Head of caudate nucleus (tissue), 42 donors: ENCODE measurements around the gene CES3.

ENCODE experiments used
- DNase-seq, 42 donors: peaks; one replicate each; pipeline versions ENCODE4 v3.0.0 to v3.0.0-alpha.2; 2020 to 2021; ENCODE audit warnings: mixed read lengths in 7 of 42
- intact Hi-C: fragments of 100-400 bp; cut with DNase I; formaldehyde crosslinking; loops from one replicate; pipeline ENCODE4 v1.15.0; 2022

CES3 gene

DNA sequence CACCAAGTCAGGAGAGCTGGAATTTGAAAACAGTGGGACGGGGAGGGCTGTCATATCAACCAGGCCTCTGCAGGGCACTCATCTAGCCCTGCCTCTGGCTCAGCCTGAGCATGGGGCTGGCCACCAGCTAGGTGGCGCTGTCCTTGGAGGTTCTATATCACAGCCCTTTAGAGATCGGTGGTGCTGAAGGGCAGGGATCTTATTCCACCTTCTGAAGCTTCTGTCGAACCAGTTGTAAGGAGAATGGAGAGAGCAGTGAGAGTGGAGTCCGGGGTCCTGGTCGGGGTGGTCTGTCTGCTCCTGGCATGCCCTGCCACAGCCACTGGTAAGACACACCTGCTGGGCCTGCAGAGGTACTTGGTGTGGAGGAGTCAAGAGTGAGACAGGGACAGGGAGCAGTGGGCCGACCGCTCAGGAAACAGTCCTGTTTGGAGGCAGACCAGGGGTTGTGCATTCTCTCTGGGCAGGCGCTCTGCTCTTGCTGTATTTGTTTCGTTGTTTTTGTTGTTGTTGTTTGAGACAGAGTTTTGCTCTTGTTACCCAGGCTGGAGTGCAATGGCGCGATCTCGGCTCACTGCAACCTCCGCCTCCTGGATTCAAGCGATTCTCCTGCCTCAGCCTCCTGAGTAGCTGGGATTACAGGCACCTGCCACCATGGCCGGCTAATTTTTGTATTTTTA is at the start of gene CES3:
Gene CES3 (plus strand): TSS at position 202 of the 680 bp plus-strand sequence. CDS start 42 bp downstream, at position 244.
- intact Hi-C loops, result loop anchor here (10.0 kb wide), 1 partner anchor 64 kb away; the partner anchor contains the start of gene CBFB
- peak; percentile 31 to 84 (median 70) for DNase-seq

- intact Hi-C loops, result no loop called here
- no peak for DNase-seq
These were observed 49.3 kb upstream of the CES3 start for GRCh38 chr16:66911801-66912200.

DNA sequence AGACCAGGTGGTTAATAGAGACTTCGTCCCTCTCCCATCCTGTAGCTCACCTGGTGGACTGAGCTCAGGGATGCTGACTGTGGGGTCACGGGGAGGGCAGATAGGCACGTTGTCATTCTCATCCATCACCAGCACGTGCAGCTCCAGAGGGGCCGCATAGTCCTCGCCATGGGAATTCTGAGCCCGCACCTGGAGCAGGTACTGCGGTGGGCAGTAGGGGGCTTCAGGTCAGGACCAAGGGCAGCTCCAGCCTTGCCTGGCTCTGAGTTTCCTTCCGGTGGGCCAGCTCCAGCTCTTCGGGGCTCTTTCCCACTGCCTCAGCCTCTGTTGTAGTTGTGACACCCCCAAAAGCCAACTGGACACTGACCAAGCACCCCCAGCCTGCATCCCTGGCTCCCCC is 48.0 kb upstream of the CES3 start:
- intact Hi-C loops, result no loop called here
- DNase-seq, result no peak

GRCh38 chr16:66913711-66914110 is 47.4 kb upstream of the CES3 start:
- intact Hi-C loops, result no loop called here
- no peak for DNase-seq

- DNase-seq, result no peak
- intact Hi-C loops, result no loop called here
These were observed 46.5 kb upstream of the CES3 start for GRCh38 chr16:66914541-66914940.

- DNase-seq, result no peak
- intact Hi-C loops, result no loop called here
These were observed 46.0 kb upstream of the CES3 start for GRCh38 chr16:66915041-66915440.

DNA sequence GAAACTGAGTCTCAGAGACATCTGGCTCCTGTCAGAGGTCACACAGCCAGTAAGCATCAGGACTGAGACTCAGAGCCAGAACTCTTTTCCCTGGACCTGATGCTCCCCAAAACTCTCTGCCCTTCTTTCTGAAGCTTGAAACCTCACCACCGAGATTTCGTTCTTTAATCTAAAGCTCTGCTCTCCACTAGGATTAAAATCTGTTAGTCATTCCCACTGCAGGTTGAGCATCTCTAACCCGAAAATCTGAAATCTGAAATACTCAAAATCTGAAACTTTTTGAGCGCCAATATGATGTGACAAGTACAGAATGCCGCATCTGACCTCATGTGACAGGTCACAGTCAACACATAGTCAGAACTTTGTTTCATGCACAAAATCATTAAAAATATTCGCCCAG is 44.5 kb upstream of the CES3 start:
- intact Hi-C loops, result no loop called here
- no peak for DNase-seq

GRCh38 chr16:66917741-66918140 is 43.3 kb upstream of the CES3 start:
- DNase-seq, result no peak
- intact Hi-C loops, result no loop called here

- DNase-seq, result no peak
- intact Hi-C loops, result no loop called here
These were observed 42.7 kb upstream of the CES3 start for GRCh38 chr16:66918355-66918754.

GRCh38 chr16:66918803-66919568 is 42.1 kb upstream of the CES3 start, which contains the start of gene CDH16:
Gene CDH16 (minus strand): TSS chr16:66918885. CDS start chr16:66918065, 820 bp downstream.
- intact Hi-C loops, result no loop called here
- no peak for DNase-seq

GRCh38 chr16:66919569-66920298 is 41.3 kb upstream of the CES3 start:
- intact Hi-C loops, result no loop called here
- DNase-seq, result no peak

- intact Hi-C loops, result no loop called here
- no peak for DNase-seq
These were observed 40.8 kb upstream of the CES3 start for GRCh38 chr16:66920299-66920590.

DNA sequence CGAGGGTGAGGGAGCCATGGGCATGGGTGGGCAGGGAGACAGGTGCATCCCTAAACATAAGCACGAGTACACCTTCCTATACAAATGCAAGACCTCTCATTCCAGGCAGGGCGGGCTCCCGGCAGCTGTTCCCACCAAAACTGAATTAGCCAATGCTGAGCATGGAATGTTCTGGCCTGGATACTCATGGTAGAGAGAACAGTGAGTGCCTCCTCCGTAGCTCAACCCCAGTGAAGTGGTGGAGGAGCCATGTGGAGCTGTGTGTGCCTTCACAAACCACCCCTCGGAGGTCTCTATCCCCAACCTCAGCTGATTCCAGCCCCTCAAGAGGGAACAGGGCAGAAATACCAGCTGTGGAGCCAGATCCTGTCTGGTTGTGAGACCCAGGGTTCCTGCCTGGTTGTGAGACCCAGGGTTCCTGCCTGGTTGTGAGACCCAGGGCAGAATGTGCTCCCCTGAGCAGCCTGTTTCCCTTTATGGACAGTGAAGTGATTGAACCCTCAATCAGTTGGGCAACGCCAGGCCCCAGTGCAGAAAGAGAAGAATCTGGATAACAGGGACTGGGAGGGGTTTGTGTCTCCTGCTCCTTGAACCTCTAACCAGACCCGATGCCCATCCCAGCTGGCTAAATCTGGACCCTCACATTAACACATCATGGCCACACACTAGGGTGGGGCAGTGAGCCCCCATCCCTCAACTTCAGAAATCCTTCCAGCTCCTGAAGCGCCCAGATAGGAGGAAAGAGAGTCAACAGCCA is 40.0 kb upstream of the CES3 start:
- DNase-seq, result no peak
- intact Hi-C loops, result no loop called here

DNA sequence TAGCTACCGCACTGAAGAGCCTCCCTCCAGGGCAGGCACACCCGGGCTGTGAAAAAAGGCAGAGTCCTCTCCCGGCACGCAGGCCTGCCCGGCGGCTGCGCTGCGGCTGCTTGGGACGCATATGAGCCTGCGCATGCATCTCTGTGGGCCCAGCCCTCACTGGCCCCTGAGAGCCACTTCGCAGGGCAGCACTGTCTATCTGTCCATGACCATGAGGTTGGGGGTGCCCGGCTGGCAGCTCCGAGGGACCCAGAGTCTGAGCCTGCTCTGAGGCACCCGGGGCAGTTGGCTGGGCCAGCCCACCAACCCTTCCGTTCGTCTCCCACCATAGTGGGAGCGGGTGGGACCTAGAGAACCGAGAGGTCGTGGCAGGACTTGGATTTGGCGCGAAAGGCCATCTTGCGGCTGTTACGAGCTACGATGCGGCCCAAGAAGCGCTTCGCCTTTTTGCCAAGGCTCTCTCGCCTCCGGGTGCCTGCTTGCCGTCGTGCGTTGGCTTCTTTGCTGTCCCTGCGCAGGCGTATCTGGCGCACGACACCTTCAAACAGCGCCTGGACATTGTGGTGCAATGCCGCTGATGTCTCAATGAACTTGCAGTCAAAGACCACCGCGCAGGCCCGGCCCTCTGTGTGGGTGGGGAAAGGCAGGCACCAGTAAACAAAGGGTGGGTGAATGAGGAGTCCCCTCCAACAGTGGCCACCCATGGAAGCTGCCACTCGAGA is 39.2 kb upstream of the CES3 start:
- intact Hi-C loops, result no loop called here
- DNase-seq, result no peak

DNA sequence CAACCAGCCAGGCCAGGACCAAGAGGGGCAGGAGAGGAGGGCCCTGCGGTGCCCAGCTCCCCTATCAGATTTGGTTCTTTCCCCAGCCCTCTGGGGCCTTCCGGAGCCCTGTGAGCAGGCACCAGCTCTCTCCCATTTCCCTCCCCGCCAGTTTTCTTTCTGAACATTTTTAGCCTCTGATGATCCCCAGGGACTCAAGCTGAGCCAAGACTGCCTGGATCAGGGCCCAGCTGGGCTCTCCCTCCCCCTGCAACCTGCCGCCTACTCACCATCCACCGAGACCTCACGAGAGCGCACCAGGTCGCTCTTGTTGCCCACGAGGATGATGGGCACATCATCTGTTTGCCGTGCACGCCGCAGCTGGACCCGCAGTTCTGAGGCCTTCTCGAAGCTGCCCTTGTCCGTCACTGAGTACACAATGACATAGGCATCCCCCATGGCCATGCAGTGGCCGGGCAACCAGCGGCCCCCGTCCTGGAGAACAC is 37.8 kb upstream of the CES3 start:
- DNase-seq, result peak in 3 of 42 donors; percentile 20 to 49 (median 36)
- intact Hi-C loops, result no loop called here

- intact Hi-C loops, result no loop called here
- DNase-seq, result no peak
These were observed 37.2 kb upstream of the CES3 start for GRCh38 chr16:66923866-66924265.

DNA sequence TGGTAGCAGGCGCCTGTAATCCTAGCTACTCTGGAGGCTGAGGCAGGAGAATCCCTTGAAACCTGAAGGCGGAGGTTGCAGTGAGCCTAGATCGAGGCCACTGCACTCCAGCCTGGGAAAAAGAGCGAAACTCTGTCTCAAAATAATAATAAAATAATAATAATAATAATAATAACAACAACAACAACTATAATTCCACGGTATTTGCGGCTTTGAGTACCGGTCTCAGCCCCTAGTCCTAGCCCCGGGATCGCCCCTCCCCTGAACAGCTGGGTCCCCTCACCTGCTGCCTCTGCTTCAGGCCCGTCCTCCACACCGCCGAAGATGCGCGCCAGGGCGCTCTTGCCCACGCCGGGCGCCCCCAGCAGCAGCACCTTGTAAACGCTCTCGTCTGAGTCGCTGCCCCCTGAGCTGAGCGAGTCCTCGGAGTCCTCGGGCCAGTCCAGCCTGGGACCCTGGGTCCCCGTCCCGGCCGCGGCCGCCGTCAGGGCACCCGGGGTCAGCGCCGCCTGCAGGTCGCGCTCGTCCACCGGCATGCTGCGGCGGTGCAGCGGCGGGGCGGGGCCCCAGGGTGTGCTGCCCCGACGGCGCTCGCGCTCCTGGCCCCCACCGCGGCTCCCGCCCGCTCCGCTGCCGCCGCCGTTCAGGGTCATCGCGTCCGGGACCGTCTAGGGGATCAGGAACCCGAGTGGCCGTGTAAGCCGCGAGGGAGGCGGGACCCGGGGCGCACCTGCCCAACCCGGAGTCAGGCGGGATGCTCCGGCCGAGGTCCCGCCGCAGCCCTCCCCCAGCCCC is 36.3 kb upstream of the CES3 start:
- DNase-seq, result peak in 1 of 42 donors; percentile 34
- intact Hi-C loops, result no loop called here

- no peak for DNase-seq
- intact Hi-C loops, result no loop called here
These were observed 35.7 kb upstream of the CES3 start, which contains the start of gene RRAD for GRCh38 chr16:66925322-66925840. Gene RRAD (minus strand): TSS chr16:66925535. CDS start chr16:66925179, 356 bp downstream.
